GM18867 (cell line): ENCODE results near the gene TXNDC16.
"Not testable (repeated sequence)": the region's sequence is repeated elsewhere in the genome, so short reads cannot be mapped to it uniquely, and the experiment has no call there.

Experiments used
- ATAC-seq: cut with Tn5 transposase; IDR thresholded peaks from one replicate; pipeline ENCODE4 v1.9.1; 2021; ENCODE audit warnings: mild to moderate bottlenecking, moderate library complexity; ENCODE audit not compliant: unreplicated experiment

TXNDC16 gene

DNA sequence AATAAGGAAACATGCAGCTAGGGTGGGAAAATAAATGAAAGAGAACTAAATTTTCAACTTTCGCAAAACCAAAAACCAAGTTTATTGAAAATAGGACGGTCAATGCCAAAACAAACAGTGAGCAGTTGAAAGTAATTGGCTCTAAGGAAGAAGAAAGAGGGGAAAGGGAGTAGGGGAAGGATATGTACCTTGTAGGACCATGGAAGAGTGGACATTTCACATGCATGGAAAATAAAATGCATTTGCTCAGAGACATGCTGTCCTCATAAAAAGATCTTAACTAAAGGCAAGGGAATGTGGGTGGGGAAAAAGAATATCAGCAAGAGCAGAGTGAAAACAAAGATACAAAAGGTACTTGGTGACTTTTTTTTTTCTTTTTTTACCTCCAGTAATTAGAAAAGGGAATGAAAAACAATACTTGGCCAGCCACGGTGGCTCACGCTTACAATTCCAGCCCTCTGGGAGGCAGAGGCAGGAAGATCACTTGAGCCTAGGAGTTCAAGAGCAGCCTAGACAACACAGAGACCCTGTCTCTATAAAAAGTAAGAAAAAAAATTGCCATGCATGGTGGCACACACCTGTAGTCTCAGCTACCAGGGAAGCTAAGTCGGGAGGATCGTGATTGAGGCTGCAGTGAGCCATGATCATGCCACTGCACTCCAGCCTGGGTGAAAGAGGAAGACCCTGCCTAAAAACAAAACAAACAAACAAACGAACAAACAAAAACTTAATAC, 6.6 kb downstream of the TXNDC16 start:
- no peak for ATAC-seq

GRCh38 chr14:52538623-52539022, 13.7 kb downstream of the TXNDC16 start:
- ATAC-seq: no peak

- ATAC-seq: no peak
Observed at GRCh38 chr14:52536269-52536668, 16.0 kb downstream of the TXNDC16 start.

DNA sequence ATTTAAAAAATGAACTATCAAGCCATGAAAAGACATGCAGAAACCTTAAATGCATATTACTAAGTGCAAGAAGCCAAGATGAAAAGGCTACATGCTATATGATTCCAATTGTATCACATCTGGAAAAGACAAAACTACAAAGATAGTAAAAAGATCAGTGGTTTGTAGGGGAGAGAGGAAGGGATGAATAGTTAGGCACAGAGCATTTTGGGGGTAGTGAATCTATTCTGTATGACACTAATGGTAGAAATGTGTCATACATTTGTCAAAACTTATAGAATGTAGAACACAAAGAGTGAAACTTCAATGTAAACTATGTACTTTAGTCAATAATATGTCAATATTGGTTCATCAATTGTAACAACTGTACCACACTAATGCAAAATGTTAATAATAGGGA, 20.8 kb downstream of the TXNDC16 start:
- ATAC-seq: no peak

- no peak for ATAC-seq
Observed at GRCh38 chr14:52527052-52527451, 25.3 kb downstream of the TXNDC16 start.

- ATAC-seq: no peak
Observed at GRCh38 chr14:52522581-52523345, 29.5 kb downstream of the TXNDC16 start.

- no peak for ATAC-seq
Observed at GRCh38 chr14:52522033-52522432, 30.3 kb downstream of the TXNDC16 start.

GRCh38 chr14:52514046-52514811, 38.1 kb downstream of the TXNDC16 start:
- no peak for ATAC-seq

DNA sequence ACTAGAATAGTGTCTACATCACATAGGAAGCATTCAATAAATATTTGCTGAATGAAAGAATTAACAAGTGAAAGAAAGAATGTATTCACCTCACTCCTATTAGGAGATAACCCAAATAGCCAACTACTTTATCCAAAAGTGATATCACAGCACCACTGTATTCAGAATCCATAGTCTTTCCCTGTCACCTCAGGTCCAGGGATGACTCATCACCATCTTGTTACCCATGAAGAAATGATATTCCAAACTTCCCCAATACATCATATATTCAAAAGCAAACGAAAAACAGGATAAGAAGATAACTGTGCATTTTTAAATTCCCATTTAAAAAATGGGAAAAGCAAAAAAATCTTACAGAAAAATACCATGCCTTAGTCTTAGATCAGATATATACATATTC, 39.1 kb downstream of the TXNDC16 start:
- ATAC-seq: no peak

DNA sequence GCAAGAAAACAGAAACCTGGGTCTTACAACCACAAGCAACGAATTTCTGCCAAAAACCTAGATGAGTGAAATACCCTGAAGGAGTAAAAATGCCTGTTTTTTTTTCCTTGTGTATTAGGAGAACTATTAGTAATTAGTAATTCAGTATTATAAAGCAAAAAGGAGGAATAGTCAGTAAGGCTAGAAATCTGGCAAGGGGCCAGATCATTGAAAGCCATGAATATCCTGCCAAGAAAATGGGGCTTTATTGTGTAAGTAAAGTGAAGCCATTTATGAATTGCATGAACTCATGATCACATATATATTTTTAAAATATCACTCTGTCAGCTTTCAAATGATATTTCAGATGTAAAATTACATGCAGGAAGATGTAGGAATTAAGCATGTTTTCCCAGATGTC, 57.9 kb downstream of the TXNDC16 start:
- no peak for ATAC-seq

DNA sequence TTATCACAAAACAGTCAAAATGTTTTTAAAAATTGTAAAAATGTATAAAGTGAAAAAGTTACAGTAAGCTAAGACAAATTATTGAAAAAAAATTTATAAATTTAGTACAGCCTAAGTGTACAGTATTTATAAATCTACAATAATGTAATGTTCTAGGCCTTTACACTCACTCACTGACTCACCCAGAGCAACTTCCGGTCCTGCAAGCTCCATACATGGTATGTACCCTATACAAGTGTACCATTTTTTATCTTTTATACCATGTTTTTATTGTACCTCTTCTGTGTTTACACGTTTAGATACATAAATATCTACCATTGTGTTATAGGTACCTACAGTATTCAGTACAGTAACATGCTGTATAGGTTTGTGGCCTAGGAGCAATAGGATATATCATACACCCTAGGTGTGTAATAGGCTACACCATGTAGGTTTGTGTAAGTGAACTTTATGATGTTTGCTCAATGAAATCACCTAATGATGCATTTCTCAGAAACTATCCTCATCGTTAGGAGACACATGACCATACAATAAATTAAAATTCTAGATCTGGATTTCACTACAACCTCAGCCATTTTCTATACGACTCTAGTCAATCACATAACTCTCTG, 66.8 kb downstream of the TXNDC16 start:
- ATAC-seq: no peak

DNA sequence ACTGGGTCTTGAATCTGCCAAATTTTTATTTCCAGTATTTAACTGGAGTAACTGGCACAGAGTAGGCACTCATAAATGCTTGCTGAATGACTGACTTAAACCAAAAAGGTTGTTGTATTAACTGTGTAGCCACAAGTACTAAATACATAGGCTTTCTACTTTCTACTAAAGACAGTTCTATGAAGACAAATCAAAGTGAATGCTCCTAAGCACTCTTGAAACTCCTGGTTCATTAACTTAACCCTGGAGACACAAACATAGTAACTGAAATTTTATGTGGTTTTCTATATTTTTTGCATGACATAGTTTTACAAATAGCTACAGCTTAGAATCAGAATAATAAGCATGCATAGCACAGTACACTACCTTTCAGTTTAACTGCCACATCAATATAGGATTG, 70.4 kb downstream of the TXNDC16 start:
- no peak for ATAC-seq

- ATAC-seq: peak; percentile 39
Observed at GRCh38 chr14:52473557-52473956, 78.7 kb downstream of the TXNDC16 start.

DNA sequence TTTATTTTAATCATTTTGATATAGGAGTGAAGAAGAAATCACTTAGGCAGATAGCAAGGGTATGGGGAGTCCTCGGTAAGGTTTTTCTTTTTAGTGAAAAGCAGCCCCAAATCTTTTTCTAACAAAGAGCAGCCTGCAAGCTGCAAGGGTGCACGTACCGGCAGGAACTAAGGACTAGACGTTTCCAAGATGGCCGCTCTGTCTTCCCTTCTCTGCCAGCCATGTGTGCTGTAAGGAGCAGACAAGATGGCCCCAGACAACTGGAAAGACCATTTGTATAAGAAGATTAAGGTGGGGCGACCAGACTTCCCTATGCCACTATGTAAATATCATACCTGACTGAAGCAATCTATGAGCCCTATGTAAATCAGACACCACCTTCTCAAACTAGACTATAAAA, 79.6 kb downstream of the TXNDC16 start:
- no peak for ATAC-seq

DNA sequence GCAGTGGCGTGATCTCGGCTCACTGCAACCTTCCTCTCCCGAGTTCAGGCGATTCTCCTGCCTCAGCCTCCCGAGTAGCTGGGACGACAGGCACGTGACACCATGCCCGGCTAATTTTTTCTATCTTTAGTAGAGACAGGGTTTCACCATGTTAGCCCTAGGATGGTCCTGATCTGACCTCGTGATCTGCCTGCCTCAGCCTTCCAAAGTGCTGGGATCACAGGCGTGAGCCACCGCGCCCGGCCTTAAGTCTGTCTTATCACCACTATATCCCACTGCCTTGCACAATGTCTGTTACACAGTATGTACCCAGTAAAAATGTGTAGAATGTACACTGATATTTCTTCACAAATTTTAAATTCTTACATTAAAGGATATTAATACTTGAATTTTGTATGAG, 80.1 kb downstream of the TXNDC16 start:
- ATAC-seq: not testable (repeated sequence)

DNA sequence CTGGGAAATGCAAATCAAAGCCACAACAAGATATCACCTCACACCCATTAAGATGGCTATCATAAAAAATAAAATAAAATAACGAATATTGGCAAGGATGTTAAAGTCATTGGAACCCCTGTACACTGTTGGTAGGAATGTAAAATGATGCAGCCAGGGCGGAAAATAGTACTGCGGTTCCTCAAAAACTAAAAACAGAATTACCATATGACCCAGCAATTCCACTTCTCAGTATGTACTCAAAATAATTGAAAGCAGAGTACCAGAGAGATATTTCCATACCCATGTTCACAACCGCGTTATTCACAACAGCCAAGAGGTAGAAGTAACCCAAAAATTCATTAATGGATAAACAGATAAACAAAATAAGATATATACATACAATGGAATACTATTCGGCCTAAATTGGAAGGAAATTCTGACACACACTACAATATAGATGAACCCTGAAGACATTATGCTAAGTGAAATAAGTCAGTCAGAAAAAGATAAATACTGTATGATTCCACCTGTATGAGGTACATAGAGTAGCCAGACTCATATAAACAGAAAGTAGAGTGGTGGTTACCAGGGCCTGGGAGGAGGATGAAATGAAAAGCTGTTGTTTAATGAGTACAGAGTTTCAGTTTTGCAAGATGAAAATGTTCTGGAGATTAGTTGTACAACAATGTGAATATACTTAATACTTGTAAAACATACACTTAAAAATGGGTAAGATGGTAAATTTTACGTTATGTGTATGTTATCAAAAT, 84.6 kb downstream of the TXNDC16 start:
- ATAC-seq: peak; percentile 65

GRCh38 chr14:52464175-52464574, 88.1 kb downstream of the TXNDC16 start:
- no peak for ATAC-seq

DNA sequence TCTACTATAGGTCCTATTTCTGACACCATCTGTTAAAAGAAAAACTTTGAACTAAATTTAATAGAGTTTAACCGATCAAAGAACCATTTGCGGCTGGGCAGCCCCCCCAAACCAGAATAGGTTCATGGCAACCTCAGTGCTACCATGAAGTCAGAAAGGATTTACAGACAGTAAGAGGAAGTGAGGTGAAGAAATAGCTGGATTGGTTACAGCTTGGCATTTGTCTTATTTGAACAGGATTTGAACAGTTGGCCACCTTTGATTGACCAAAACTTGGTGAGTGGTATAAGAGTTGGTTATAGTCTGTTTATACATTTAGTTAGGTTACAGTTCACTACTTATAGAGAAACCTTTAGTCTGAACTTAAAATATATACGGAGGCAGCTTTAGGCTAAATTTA, 88.9 kb downstream of the TXNDC16 start:
- no peak for ATAC-seq

GRCh38 chr14:52461721-52462120, 90.6 kb downstream of the TXNDC16 start:
- no peak for ATAC-seq

GRCh38 chr14:52458721-52459085, 93.6 kb downstream of the TXNDC16 start:
- ATAC-seq: no peak

GRCh38 chr14:52457411-52457810, 94.9 kb downstream of the TXNDC16 start:
- no peak for ATAC-seq
